Skeletal muscle tissue (tissue), 4 donors: Measurements from ENCODE around the gene LPAR1. TPM values are rescaled to one million over a fixed set of nuclear protein-coding genes. Genes with fewer than 3 reads are reported as not detected.
"Not testable (repeated sequence)": the region's sequence is repeated elsewhere in the genome, so short reads cannot be mapped to it uniquely, and the experiment has no call there.

Source experiments
- H3K27ac ChIP-seq: one replicate; pipeline ENCODE4 v1.7.0; 2013; ENCODE audit warnings: mild to moderate bottlenecking, low read depth, low read length, inconsistent platforms
- H3K27me3 ChIP-seq, 3 donors: one replicate each; pipeline ENCODE4 v1.7.0; 2013; ENCODE audit warnings: low read length in 3 of 3; ENCODE audit not compliant: control insufficient read depth in 3 of 3, insufficient read depth in 3 of 3
- H3K36me3 ChIP-seq, 3 donors: one replicate each; pipeline ENCODE4 v1.7.0; 2013; ENCODE audit warnings: low read length in 3 of 3; ENCODE audit not compliant: control insufficient read depth in 3 of 3, insufficient read depth in 3 of 3
- H3K4me1 ChIP-seq, 3 donors: one replicate each; pipeline ENCODE4 v1.7.0; 2013; ENCODE audit warnings: low read length in 3 of 3, mild to moderate bottlenecking in 3 of 3; ENCODE audit not compliant: control insufficient read depth in 3 of 3, insufficient read depth in 3 of 3
- H3K4me3 ChIP-seq, 3 donors: one replicate each; pipeline ENCODE4 v1.7.0; 2013; ENCODE audit warnings: low read length in 3 of 3
- H3K9ac ChIP-seq, 3 donors: one replicate each; pipeline ENCODE4 v1.7.0; 2013; ENCODE audit warnings: low read length in 3 of 3, mild to moderate bottlenecking in 3 of 3, moderate library complexity in 2 of 3, low read depth in 1 of 3
- H3K9me3 ChIP-seq, 3 donors: one replicate each; pipeline ENCODE4 v1.7.0; 2013; ENCODE audit warnings: low read length in 3 of 3; ENCODE audit not compliant: control insufficient read depth in 3 of 3
- total RNA-seq: library from RNA; depleted of rRNA; stranded (reverse); fragments of >200 nt; gene quantifications from one replicate; pipeline ENCODE4 v1.2.3, GENCODE V29; 2014
- donor health status: Osteomylitis.

The LPAR1 gene
- total RNA-seq, 1 donor from 2014 or later: 45.9 TPM

DNA sequence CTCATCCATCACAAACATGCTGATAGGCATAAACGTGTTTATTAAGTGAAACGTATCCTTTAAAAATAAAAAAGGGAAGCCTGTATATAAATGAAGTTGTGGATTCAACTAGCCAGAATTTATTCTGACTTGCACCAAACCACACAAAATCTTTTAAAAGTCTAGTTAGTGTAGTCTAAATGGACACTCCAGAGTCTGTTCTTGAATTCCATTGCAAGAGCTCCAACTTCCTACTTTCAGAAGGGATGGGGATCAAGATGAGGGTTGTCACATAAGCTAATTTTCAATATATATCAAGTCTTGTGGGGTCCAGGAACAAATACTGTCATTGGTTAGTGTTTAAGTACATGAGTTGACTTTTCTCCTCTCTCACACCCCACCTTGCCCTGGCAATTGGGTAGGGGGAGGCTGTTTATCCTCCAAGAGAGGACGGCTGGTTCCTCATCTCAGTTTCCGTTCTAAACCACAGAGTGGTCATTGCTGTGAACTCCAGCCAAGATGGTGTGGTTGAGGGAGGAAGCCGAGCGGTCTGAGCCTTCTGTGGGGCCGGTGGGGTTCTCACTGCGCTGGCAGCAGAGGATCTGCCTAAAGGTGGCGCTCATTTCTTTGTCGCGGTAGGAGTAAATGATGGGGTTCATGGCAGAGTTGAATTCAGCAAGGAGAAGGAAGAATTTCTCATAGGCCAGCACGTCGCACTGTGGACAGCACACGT lies 163.2 kb downstream of the LPAR1 start:
- Histone ChIP-seq H3K36me3 (no peaks in the 10 kb centered on the region), H3K4me3 (no peak overlapping the region), H3K9me3 (no peaks in the 10 kb centered on the region), H3K9ac (no peak overlapping the region), H3K4me1 (no peaks in the 10 kb centered on the region), H3K27ac (no peak overlapping the region), H3K27me3 (no peaks in the 10 kb centered on the region)

GRCh38 chr9:110872920-110873319 lies 165.3 kb downstream of the LPAR1 start:
- Histone ChIP-seq H3K27me3 (no peaks in the 10 kb centered on the region), H3K9me3 (peaks cover 0 to 1% (median 0%) of the 10 kb centered on the region in 3 donors), H3K36me3 (no peaks in the 10 kb centered on the region), H3K27ac (no peak overlapping the region), H3K9ac (no peak overlapping the region), H3K4me1 (no peaks in the 10 kb centered on the region), H3K4me3 (no peak overlapping the region)

DNA sequence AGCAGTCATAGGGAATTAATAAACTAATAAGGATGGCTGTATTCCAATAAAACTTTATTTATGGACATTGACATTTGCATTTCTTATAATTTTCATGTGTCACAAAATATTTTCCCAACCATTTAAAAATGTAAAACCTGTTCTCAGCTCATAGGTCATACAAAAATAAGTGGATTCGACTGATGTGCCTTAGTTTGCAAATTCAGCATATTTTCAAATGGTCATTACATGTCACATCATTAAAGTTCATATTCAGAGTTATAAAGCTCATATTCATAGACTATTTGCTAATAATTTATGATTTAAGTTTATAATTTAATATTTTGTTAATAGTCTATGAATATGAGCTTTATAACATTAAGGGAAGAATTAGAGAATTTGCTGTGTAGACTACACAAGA lies 166.5 kb downstream of the LPAR1 start:
- H3K4me3 ChIP-seq: no peak overlapping the region
- no peak overlapping the region for H3K9ac ChIP-seq
- peaks cover 0 to 1% (median 0%) of the 10 kb centered on the region in 3 donors for H3K9me3 ChIP-seq
- H3K27me3 ChIP-seq: no peaks in the 10 kb centered on the region
- no peaks in the 10 kb centered on the region for H3K36me3 ChIP-seq
- H3K4me1 ChIP-seq: no peaks in the 10 kb centered on the region
- no peak overlapping the region for H3K27ac ChIP-seq

- H3K4me3 ChIP-seq: no peak overlapping the region
- no peak overlapping the region for H3K27ac ChIP-seq
- H3K27me3 ChIP-seq: no peaks in the 10 kb centered on the region
- no peaks in the 10 kb centered on the region for H3K36me3 ChIP-seq
- H3K9me3 ChIP-seq: peaks cover 0 to 1% (median 0%) of the 10 kb centered on the region in 3 donors
- H3K9ac ChIP-seq: no peak overlapping the region
- H3K4me1 ChIP-seq: no peaks in the 10 kb centered on the region
These were observed 168.3 kb downstream of the LPAR1 start for GRCh38 chr9:110869931-110870330.

DNA sequence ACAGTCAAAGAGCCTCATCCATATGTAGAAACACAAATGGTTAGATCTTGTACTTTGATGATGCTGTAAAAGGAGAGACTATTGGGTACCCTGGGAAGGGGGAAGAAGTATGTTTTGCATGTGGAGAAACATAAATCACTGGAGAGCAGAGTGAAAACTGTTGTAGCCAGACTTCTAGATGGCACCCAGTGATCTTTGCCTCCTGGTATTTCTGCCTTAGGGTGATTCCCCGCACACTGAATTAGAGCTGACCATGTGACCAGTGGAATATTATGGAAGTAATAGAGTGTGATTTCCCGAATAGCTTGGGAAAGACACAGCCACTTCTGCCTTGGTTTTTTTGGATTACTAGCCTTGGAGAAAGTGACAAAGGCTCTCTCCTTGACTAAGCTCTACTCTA lies 174.3 kb downstream of the LPAR1 start:
- Histone ChIP-seq H3K9ac (no peak overlapping the region), H3K27ac (no peak overlapping the region), H3K36me3 (no peaks in the 10 kb centered on the region), H3K27me3 (no peaks in the 10 kb centered on the region), H3K9me3 (peaks cover 0 to 4% (median 3%) of the 10 kb centered on the region in 3 donors), H3K4me1 (no peaks in the 10 kb centered on the region), H3K4me3 (no peak overlapping the region)

GRCh38 chr9:110861370-110862110 lies 176.7 kb downstream of the LPAR1 start:
- not testable (repeated sequence) for H3K36me3 ChIP-seq, H3K4me1 ChIP-seq, H3K9me3 ChIP-seq, H3K27me3 ChIP-seq, H3K27ac ChIP-seq, H3K4me3 ChIP-seq, H3K9ac ChIP-seq

GRCh38 chr9:110856772-110857171 lies 181.5 kb downstream of the LPAR1 start:
- Histone ChIP-seq H3K9me3 (peaks cover 1 to 8% (median 5%) of the 10 kb centered on the region in 3 donors), H3K27me3 (no peaks in the 10 kb centered on the region), H3K27ac (no peak overlapping the region), H3K4me3 (no peak overlapping the region), H3K9ac (no peak overlapping the region), H3K4me1 (no peaks in the 10 kb centered on the region), H3K36me3 (no peaks in the 10 kb centered on the region)

- Histone ChIP-seq H3K4me1 (no peaks in the 10 kb centered on the region), H3K27ac (no peak overlapping the region), H3K9ac (no peak overlapping the region), H3K36me3 (no peaks in the 10 kb centered on the region), H3K27me3 (no peaks in the 10 kb centered on the region), H3K9me3 (peaks cover 0 to 5% (median under 1%) of the 10 kb centered on the region in 3 donors), H3K4me3 (no peak overlapping the region)
These were observed 187.7 kb downstream of the LPAR1 start for GRCh38 chr9:110850401-110851135.

DNA sequence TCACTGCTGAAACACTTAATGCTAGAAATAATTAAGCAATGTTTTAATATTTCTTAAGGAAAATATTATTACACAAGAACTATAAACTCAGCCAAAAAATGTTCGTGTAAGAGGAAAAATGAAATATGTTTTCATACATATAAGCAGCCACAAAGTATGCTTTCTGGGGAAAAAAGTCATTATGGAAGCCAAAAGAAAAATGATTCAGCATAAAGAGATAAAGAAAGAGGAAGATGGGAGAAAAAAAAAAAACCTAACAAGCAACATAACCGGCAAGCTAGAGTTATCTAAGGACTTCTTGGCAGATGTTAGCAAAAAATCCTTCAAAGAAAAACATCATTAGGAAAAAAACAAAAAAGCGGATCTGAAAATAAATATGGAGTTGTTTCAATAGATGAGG lies 190.6 kb downstream of the LPAR1 start:
- no peaks in the 10 kb centered on the region for H3K27me3 ChIP-seq
- no peak overlapping the region for H3K4me3 ChIP-seq
- no peaks in the 10 kb centered on the region for H3K4me1 ChIP-seq
- no peak overlapping the region for H3K27ac ChIP-seq
- no peaks in the 10 kb centered on the region for H3K36me3 ChIP-seq
- H3K9me3 ChIP-seq: no peaks in the 10 kb centered on the region
- no peak overlapping the region for H3K9ac ChIP-seq

GRCh38 chr9:110846215-110846614 lies 192.1 kb downstream of the LPAR1 start:
- Histone ChIP-seq H3K4me3 (no peak overlapping the region), H3K9ac (no peak overlapping the region), H3K4me1 (no peaks in the 10 kb centered on the region), H3K36me3 (no peaks in the 10 kb centered on the region), H3K27me3 (no peaks in the 10 kb centered on the region), H3K9me3 (no peaks in the 10 kb centered on the region), H3K27ac (no peak overlapping the region)
